Ishikawa (cell line): ENCODE results near the gene EIF3L.

Experiments
- CEBPB ChIP-seq: IDR thresholded peaks from 2 replicates; pipeline ENCODE4 v1.6.1; 2012
- CREB1 ChIP-seq: IDR thresholded peaks from 2 replicates; pipeline ENCODE4 v1.6.1; 2012; ENCODE audit warnings: low read depth
- EGR1 ChIP-seq: IDR thresholded peaks from 2 replicates; pipeline ENCODE4 v1.6.1; 2012
- EP300 ChIP-seq: IDR thresholded peaks from 2 replicates; pipeline ENCODE4 v1.6.1; 2012; ENCODE audit warnings: borderline replicate concordance
- FOXM1 ChIP-seq: IDR thresholded peaks from 2 replicates; pipeline ENCODE4 v1.6.1; 2012; ENCODE audit warnings: low read depth, borderline replicate concordance
- MAX ChIP-seq: IDR thresholded peaks from 2 replicates; pipeline ENCODE4 v1.6.1; 2012
- NFIC ChIP-seq: IDR thresholded peaks from 2 replicates; pipeline ENCODE4 v1.6.1; 2012
- RAD21 ChIP-seq: IDR thresholded peaks from 2 replicates; pipeline ENCODE4 v1.6.1; 2012; ENCODE audit warnings: low read depth
- REST ChIP-seq: IDR thresholded peaks from 2 replicates; pipeline ENCODE4 v1.6.1; 2012; ENCODE audit warnings: low read depth, mild to moderate bottlenecking
- TAF1 ChIP-seq: IDR thresholded peaks from 2 replicates; pipeline ENCODE4 v1.6.1; 2012; ENCODE audit warnings: low read depth, mild to moderate bottlenecking
- TCF12 ChIP-seq: IDR thresholded peaks from 2 replicates; pipeline ENCODE4 v1.6.1; 2012; ENCODE audit warnings: low read depth
- TEAD4 ChIP-seq: IDR thresholded peaks from 2 replicates; pipeline ENCODE4 v1.6.1; 2012
- USF1 ChIP-seq: IDR thresholded peaks from 2 replicates; pipeline ENCODE4 v1.6.1; 2012
- YY1 ChIP-seq: IDR thresholded peaks from 2 replicates; pipeline ENCODE4 v1.6.1; 2012; ENCODE audit warnings: low read depth
- ZBTB7A ChIP-seq: IDR thresholded peaks from 2 replicates; pipeline ENCODE4 v1.6.1; 2012; ENCODE audit warnings: low read depth

The EIF3L gene

GRCh38 chr22:37929390-37929789, 80.2 kb downstream of the EIF3L start:
- TF ChIP-seq FOXM1: no peak
- no peak for TF ChIP-seq CEBPB
- TF ChIP-seq ZBTB7A: no peak
- no peak for TF ChIP-seq TAF1
- no peak for TF ChIP-seq EP300
- no peak for TF ChIP-seq REST
- no peak for TF ChIP-seq TEAD4
- TF ChIP-seq USF1: no peak
- no peak for TF ChIP-seq YY1
- no peak for TF ChIP-seq EGR1
- no peak for TF ChIP-seq RAD21
- no peak for TF ChIP-seq CREB1

GRCh38 chr22:37930270-37930951, 81.2 kb downstream of the EIF3L start:
- TF ChIP-seq USF1: no peak
- no peak for TF ChIP-seq CREB1
- TF ChIP-seq EP300: no peak
- no peak for TF ChIP-seq TEAD4
- no peak for TF ChIP-seq TCF12
- no peak for TF ChIP-seq TAF1
- TF ChIP-seq CEBPB: no peak
- TF ChIP-seq MAX: no peak
- no peak; the same call in 1 of the 2 replicates for TF ChIP-seq RAD21
- TF ChIP-seq REST: no peak
- TF ChIP-seq YY1: no peak
- no peak for TF ChIP-seq EGR1
- TF ChIP-seq NFIC: no peak
- TF ChIP-seq FOXM1: no peak
- no peak for TF ChIP-seq ZBTB7A

GRCh38 chr22:37930952-37931440, 81.8 kb downstream of the EIF3L start:
- no peak for TF ChIP-seq EGR1
- TF ChIP-seq CREB1: no peak
- no peak for TF ChIP-seq REST
- peak; percentile 32; the same call in 1 of the 2 replicates for TF ChIP-seq TCF12
- TF ChIP-seq NFIC: no peak; the same call in 1 of the 2 replicates
- TF ChIP-seq TAF1: no peak
- TF ChIP-seq ZBTB7A: no peak

- TF ChIP-seq YY1: no peak
- no peak for TF ChIP-seq EP300
- no peak for TF ChIP-seq MAX
- TF ChIP-seq TCF12: no peak
- no peak for TF ChIP-seq NFIC
- no peak for TF ChIP-seq CREB1
- TF ChIP-seq REST: no peak
- no peak for TF ChIP-seq ZBTB7A
- TF ChIP-seq EGR1: no peak
- no peak for TF ChIP-seq FOXM1
- TF ChIP-seq TAF1: no peak
- no peak for TF ChIP-seq TEAD4
- no peak for TF ChIP-seq RAD21
These were observed 82.7 kb downstream of the EIF3L start for GRCh38 chr22:37931893-37932389.
